ENCODE measurements around the gene MYO1E.
"Not testable (repeated sequence)": the region's sequence is repeated elsewhere in the genome, so short reads cannot be mapped to it uniquely, and the experiment has no call there.

The MYO1E gene

GRCh38 chr15:59387196-59387878 lies 14.7 kb upstream of the MYO1E start:
- DNase-seq (ENCODE audit: low read depth in 2 of 2) = not testable (repeated sequence)

- no peak for DNase-seq (ENCODE audit: low read depth in 2 of 2)
Measured at GRCh38 chr15:59385171-59385570, 12.5 kb upstream of the MYO1E start.

- DNase-seq (ENCODE audit: low read depth in 2 of 2) = no peak
Measured at GRCh38 chr15:59384507-59384906, 11.8 kb upstream of the MYO1E start.

DNA sequence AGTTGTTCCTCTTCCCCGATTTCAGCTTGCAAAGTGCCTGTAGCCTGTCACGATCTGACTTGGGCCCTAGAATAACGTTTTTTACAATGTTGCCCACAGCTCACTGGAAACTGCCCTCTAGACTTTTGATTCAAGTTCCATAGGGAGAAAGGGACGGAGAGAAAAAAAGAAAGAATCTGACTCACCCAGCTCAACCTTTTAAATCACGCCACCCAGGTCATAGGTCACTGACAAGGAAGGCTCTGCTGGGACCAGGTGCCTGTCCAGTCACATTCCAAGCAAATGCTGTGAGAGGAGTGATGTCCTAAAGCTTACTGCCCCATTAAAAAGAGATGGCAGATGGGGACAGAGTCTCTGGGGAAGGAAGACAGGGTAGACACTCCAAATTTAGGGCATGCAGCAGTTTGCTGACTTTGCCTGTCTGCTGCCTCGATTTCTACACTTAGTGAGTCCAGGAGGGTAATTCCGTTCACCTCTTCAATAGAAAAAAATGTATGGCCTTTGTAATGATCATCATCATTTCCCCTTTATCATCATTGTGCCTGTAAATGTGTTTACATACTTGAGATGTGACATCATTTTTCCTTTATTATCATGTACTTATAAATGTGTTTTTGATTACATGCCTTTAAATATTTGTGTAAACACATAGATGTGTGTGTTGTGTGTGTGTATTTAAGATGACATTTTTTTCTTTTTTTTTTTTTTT lies 8.4 kb upstream of the MYO1E start:
- DNase-seq (ENCODE audit: low read depth in 2 of 2) = no peak

DNA sequence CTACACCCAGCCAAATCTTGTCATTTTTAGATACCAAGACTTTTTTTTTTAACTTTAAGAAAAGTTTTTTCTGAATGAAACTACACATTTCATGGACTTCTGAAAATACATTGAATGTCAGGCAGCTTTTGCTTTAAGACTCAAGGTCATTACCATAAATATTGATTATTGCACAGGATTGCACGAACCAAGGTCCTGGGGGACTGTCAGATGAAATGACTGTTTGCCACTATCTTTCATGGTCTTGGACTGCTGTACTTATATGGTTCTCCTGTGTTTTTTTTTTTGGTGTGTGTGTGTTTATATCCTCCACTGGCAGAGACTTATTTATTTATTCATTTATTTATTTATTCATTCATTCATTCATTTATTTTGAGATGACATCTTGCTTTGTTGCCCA lies 6.9 kb upstream of the MYO1E start:
- DNase-seq (ENCODE audit: low read depth in 2 of 2) = no peak

- DNase-seq (ENCODE audit: low read depth in 2 of 2) = no peak
Measured at GRCh38 chr15:59378855-59379254, 6.2 kb upstream of the MYO1E start.

GRCh38 chr15:59377924-59378323 lies 5.3 kb upstream of the MYO1E start:
- DNase-seq (ENCODE audit: low read depth in 2 of 2) = no peak

DNA sequence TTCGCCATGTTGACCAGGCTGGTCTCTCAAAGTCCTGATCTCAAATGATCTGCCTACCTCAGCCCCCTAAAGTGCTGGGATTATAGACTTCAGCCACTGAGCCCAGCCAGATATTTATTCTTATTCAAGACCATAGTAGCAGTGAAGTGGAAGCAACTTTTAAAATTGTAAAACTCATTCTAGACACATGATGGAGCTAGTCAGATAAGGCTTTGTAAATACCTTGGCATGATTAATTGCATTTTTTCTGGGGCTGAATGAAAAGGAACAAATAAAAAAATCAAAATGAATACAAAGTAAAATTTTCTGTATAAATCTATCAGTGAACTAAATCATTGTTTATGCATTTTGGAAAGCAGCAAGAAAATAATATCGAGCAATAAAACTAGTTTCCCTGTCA lies 4.1 kb upstream of the MYO1E start:
- no peak for DNase-seq (ENCODE audit: low read depth in 2 of 2)

GRCh38 chr15:59373215-59373614 lies 544 bp upstream of the MYO1E start:
- no peak for DNase-seq (ENCODE audit: low read depth in 2 of 2)

GRCh38 chr15:59371458-59372351 lies 966 bp downstream of the MYO1E start:
- no peak for DNase-seq (ENCODE audit: low read depth in 2 of 2)

DNA sequence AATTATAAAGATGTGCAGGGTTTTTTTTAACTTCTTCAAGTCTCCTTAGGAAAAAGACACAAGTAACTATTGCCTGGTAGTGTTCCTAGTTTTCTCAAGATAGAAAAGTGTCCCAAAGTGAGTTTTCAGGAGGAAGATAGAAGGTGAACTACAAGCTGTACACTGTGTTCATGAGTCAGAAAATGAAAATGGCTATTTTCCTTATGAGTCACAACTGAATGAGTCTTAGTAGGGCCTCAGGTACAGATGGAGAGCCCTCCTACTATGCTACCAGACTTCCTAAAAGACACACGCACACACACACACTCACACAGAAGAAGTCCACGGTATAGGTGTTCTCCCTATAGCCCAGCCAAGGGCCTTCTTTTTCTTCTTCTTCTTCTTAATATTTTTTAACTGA lies 3.1 kb downstream of the MYO1E start:
- no peak for DNase-seq (ENCODE audit: low read depth in 2 of 2)

GRCh38 chr15:59367022-59367451 lies 5.6 kb downstream of the MYO1E start:
- DNase-seq (ENCODE audit: low read depth in 2 of 2) = no peak

- DNase-seq (ENCODE audit: low read depth in 2 of 2) = no peak
Measured at GRCh38 chr15:59366333-59367021, 6.2 kb downstream of the MYO1E start.

DNA sequence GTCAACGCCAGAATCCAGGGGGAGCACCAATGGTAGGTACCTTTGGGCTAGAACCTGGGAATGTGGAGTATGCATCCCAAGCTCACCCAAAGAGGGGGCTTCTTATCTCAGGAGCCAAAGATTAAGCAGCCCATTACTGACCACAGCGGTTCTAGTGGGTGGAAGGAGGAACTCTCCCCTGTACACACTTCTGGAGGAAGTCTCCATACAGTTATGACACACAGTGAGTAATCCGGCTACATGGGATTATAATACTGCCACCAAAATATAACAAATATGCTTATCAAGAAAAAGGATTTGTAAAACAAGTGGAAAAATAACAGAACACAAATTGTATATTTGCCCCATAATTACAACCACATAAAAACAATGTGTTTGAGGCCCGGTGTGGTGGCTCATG lies 8.4 kb downstream of the MYO1E start:
- no peak for DNase-seq (ENCODE audit: low read depth in 2 of 2)

DNA sequence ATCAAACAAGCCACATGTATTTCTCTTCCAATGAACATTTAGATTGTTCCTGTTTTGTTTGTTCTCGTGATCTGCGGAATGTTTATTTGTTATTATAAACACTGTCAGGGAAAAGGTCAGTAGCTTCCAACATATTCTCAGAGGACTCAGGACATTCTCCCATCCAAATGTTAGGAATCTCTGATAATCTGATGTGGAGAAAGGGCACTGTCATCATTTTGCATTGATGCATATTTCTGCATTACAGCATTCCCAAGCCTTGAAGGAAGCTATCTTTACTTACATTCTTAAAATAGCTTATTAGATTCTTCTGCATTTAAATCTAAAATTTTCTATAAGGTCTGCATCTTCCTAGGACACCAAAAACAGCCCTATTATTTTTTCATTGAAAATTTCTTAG lies 10.3 kb downstream of the MYO1E start:
- DNase-seq (ENCODE audit: low read depth in 2 of 2) = no peak

DNA sequence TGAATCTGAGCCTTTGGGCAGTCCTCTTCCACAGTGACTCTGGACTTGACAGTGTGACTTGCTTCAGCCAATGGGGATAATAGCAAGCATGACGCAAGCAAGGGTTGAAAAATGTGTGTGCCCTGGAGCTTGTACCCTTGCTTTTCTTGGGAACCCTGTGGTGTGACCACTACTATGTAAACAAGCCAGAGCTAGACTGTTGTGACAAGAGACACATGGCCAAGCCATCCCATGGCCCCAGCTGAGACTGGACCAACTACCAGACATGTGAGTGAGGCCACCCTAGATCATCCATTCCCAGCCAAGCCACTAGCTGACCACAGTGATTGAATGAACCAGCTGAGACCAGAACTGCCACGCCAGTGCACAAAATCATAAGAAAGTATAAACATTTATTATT lies 11.8 kb downstream of the MYO1E start:
- no peak for DNase-seq (ENCODE audit: low read depth in 2 of 2)

- DNase-seq (ENCODE audit: low read depth in 2 of 2) = no peak
Measured at GRCh38 chr15:59360305-59360704, 12.4 kb downstream of the MYO1E start.

DNA sequence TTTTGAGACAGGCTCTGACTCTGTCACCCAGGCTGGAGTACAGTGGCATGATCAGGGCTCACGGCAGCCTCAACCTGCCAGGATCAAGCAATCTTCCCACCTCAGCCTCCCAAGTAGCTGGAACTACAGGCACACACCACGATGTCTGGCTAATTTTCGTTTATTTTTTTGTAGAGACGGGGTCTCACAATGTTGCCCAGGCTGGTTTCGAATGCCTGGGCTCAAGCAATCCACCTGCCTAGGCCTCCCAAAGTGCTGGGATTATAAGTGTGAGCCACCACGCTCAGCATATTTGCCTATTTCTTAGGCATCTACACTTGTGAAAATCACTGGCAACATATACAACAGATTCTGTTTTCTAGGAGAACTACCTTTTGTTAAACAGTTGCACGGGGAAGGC lies 16.9 kb downstream of the MYO1E start:
- no peak for DNase-seq (ENCODE audit: low read depth in 2 of 2)

GRCh38 chr15:59354417-59355031 lies 18.1 kb downstream of the MYO1E start:
- no peak for DNase-seq (ENCODE audit: low read depth in 2 of 2)

DNA sequence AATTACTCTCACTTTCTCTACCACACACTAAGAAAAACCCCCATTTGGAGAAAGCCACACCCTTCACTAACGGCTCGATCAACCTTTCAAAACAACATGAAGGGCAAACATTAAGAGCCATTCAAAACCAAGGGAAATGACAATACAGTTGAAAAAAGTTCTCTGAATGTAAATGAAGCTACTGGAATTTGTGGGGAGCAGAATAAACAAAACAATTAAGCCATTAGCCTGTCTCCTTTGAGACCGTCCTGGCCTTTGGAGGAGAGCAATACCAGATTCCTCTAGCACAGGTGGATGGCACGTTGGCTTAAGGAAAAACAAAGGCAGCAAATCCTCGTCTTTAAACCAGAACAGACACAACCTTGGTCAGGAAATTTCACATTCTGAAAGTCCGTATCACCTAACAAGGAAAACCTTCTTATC lies 18.7 kb downstream of the MYO1E start:
- DNase-seq (ENCODE audit: low read depth in 2 of 2) = no peak

DNA sequence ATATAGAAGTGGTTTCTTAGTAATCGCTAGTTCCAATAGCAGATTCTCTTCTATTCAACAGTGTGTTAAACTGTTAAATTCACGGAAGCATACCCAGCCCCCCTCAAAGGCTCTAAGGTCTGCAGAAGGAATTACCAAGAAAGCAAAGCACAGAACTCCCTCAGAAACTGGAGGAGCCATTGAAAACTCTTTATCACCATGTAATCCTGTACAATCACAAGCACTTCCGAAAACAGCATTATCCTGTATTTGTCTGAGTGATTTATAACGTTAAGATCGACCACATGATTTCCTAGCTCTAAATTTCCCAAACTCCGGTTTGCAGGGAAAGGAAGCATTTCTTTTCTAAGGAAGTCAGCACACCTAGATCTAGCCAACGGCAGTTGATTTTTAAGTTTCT lies 20.0 kb downstream of the MYO1E start:
- DNase-seq (ENCODE audit: low read depth in 2 of 2) = no peak

DNA sequence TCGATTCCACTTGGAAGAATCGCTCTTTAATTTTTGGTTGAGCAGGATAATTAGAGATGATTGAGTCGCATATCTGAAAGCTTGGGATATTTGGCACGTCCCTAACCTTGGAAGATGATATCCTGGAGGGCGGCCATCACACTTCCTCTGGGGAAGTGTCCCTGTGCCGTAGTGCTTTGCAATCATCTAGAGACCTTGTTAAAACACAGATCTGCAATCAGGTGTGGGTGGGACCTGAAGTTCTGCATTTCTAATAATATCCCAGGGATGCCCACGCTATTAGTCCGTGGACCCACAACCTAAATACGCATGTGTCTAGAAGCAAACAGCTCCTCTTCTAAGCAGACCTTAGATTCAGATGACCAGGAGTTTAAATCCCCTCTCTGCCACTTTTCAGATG lies 20.5 kb downstream of the MYO1E start:
- DNase-seq (ENCODE audit: low read depth in 2 of 2) = no peak

All from stimulated activated CD8-positive, alpha-beta memory T cell treated with anti-CD3 and anti-CD28 coated beads, Interleukin-2, amount 100 ng/mL, for 1 hour (primary cell).